H9 (cell line): Measurements from ENCODE around the gene VAV2. TPM values are rescaled to one million over a fixed set of nuclear protein-coding genes. Genes with fewer than 3 reads are reported as not detected.

ENCODE experiments used
- DNase-seq: peaks from one replicate; pipeline ENCODE4 v3.0.0-alpha.2; 2017
- H2AFZ ChIP-seq: one replicate; pipeline ENCODE4 v1.6.1; 2013; ENCODE audit warnings: mild to moderate bottlenecking, low read length, control low read depth, moderate library complexity
- H2AK5ac ChIP-seq: 2 replicates; pipeline ENCODE4 v1.6.1; 2013; ENCODE audit warnings: low read length, control low read depth, mixed read lengths; ENCODE audit not compliant: insufficient read length
- H2BK120ac ChIP-seq: one replicate; pipeline ENCODE4 v1.6.1; 2013; ENCODE audit warnings: low read depth, mild to moderate bottlenecking, low read length, control low read depth, inconsistent platforms; ENCODE audit not compliant: poor library complexity, severe bottlenecking
- H2BK12ac ChIP-seq: 2 replicates; pipeline ENCODE4 v1.6.1; 2013; ENCODE audit warnings: low read length, control low read depth, mixed read lengths, low read depth; ENCODE audit not compliant: insufficient read length
- H2BK15ac ChIP-seq: 2 replicates; pipeline ENCODE4 v1.6.1; 2013; ENCODE audit warnings: low read depth, low read length, control low read depth
- H2BK20ac ChIP-seq: one replicate; pipeline ENCODE4 v1.6.1; 2013; ENCODE audit warnings: low read depth, mild to moderate bottlenecking, low read length, control low read depth, inconsistent platforms; ENCODE audit not compliant: poor library complexity, severe bottlenecking
- H2BK5ac ChIP-seq: 2 replicates; pipeline ENCODE4 v1.6.1; 2013; ENCODE audit warnings: low read length, control low read depth, mixed read lengths; ENCODE audit not compliant: insufficient read length
- H3K14ac ChIP-seq: 2 replicates; pipeline ENCODE4 v1.6.1; 2013; ENCODE audit warnings: low read length, control low read depth; ENCODE audit not compliant: insufficient read depth
- H3K18ac ChIP-seq: 2 replicates; pipeline ENCODE4 v1.6.1; 2013; ENCODE audit warnings: low read depth, mild to moderate bottlenecking, mixed read lengths, low read length, control low read depth; ENCODE audit not compliant: insufficient read length
- H3K23ac ChIP-seq: 2 replicates; pipeline ENCODE4 v1.6.1; 2013; ENCODE audit warnings: low read length, control low read depth, mixed read lengths, low read depth; ENCODE audit not compliant: insufficient read length
- H3K23me2 ChIP-seq: 2 replicates; pipeline ENCODE4 v1.6.1; 2013; ENCODE audit warnings: low read depth, mild to moderate bottlenecking, mixed read lengths, low read length, control low read depth; ENCODE audit not compliant: insufficient read length, poor library complexity, severe bottlenecking
- H3K27ac ChIP-seq: 2 replicates; pipeline ENCODE4 v1.5.1; 2013; ENCODE audit warnings: low read length, control low read depth, mixed read lengths, low read depth; ENCODE audit not compliant: insufficient read length
- H3K27me3 ChIP-seq: 2 replicates; pipeline ENCODE4 v1.6.1; 2013; ENCODE audit warnings: low read length, control low read depth, inconsistent platforms; ENCODE audit not compliant: insufficient read depth
- H3K4ac ChIP-seq: 2 replicates; pipeline ENCODE4 v1.6.1; 2013; ENCODE audit warnings: low read depth, mild to moderate bottlenecking, control low read depth, inconsistent platforms, low read length, moderate library complexity
- H3K4me1 ChIP-seq: 2 replicates; pipeline ENCODE4 v1.6.1; 2013; ENCODE audit warnings: low read length, control low read depth, inconsistent platforms; ENCODE audit not compliant: insufficient read depth
- H3K4me2 ChIP-seq: 2 replicates; pipeline ENCODE4 v1.6.1; 2013; ENCODE audit warnings: low read length, control low read depth, mixed read lengths; ENCODE audit not compliant: insufficient read length, insufficient read depth
- H3K56ac ChIP-seq: 2 replicates; pipeline ENCODE4 v1.6.1; 2013; ENCODE audit warnings: low read depth, mild to moderate bottlenecking, mixed read lengths, low read length, control low read depth; ENCODE audit not compliant: insufficient read length
- H3K79me1 ChIP-seq: 2 replicates; pipeline ENCODE4 v1.6.1; 2013; ENCODE audit warnings: low read depth, mild to moderate bottlenecking, moderate library complexity, low read length, control low read depth, inconsistent platforms; ENCODE audit not compliant: insufficient read depth, poor library complexity, severe bottlenecking
- H3K79me2 ChIP-seq: 2 replicates; pipeline ENCODE4 v1.6.1; 2013; ENCODE audit warnings: low read length, control low read depth, inconsistent platforms; ENCODE audit not compliant: insufficient read depth
- H3K9ac ChIP-seq: 2 replicates; pipeline ENCODE4 v1.6.1; 2013; ENCODE audit warnings: low read length, control low read depth, mixed read lengths; ENCODE audit not compliant: insufficient read length; ENCODE audit errors: extremely low read depth
- H3K9me3 ChIP-seq: one replicate; pipeline ENCODE4 v1.6.1; 2013; ENCODE audit warnings: low read depth, low read length, inconsistent platforms; ENCODE audit not compliant: control insufficient read depth
- H3T11ph ChIP-seq: one replicate; pipeline ENCODE4 v1.6.1; 2013; ENCODE audit warnings: mild to moderate bottlenecking, low read length, control low read depth, inconsistent platforms
- H4K20me1 ChIP-seq: one replicate; pipeline ENCODE4 v1.6.1; 2013; ENCODE audit not compliant: control insufficient read depth, insufficient read length, insufficient read depth
- H4K5ac ChIP-seq: 2 replicates; pipeline ENCODE4 v1.6.1; 2013; ENCODE audit warnings: low read depth, mild to moderate bottlenecking, mixed read lengths, low read length, control low read depth; ENCODE audit not compliant: insufficient read length
- H4K8ac ChIP-seq: replicated peaks from 2 replicates; pipeline ENCODE4 v1.6.1; 2013; ENCODE audit warnings: low read length, control low read depth, mixed read lengths, low read depth; ENCODE audit not compliant: insufficient read length
- H4K91ac ChIP-seq: 2 replicates; pipeline ENCODE4 v1.6.1; 2013; ENCODE audit warnings: low read depth, mild to moderate bottlenecking, moderate library complexity, mixed read lengths, low read length, control low read depth; ENCODE audit not compliant: insufficient read length
- H3K27ac Mint-ChIP-seq, 3 experiments: 2 replicates in 2 of 3; 3 replicates in 1 of 3; pipeline ENCODE4 v1.8.0; 2020 to 2021; ENCODE audit warnings: mixed read lengths in 3 of 3, mild to moderate bottlenecking in 1 of 3, moderate library complexity in 1 of 3
- H3K27me3 Mint-ChIP-seq: 2 replicates; pipeline ENCODE4 v1.8.0; 2021; ENCODE audit warnings: low read depth, mild to moderate bottlenecking, moderate library complexity, mixed read lengths
- H3K36me3 Mint-ChIP-seq, 3 experiments: 2 replicates in 2 of 3; 3 replicates in 1 of 3; pipeline ENCODE4 v1.8.0; 2020 to 2021; ENCODE audit warnings: low read depth in 3 of 3, mixed read lengths in 3 of 3; ENCODE audit not compliant: insufficient read depth in 1 of 3
- H3K4me1 Mint-ChIP-seq, 2 experiments: 2 replicates each; pipeline ENCODE4 v1.8.0; 2020; ENCODE audit warnings: mixed read lengths in 2 of 2
- H3K4me3 Mint-ChIP-seq, 2 experiments: 2 replicates in 1 of 2; 3 replicates in 1 of 2; pipeline ENCODE4 v1.8.0; 2020 to 2021; ENCODE audit warnings: mild to moderate bottlenecking in 2 of 2, mixed read lengths in 2 of 2, moderate library complexity in 1 of 2
- H3K9me3 Mint-ChIP-seq, 2 experiments: 2 replicates in 1 of 2; 3 replicates in 1 of 2; pipeline ENCODE4 v1.8.0; 2020; ENCODE audit warnings: mild to moderate bottlenecking in 2 of 2, mixed read lengths in 2 of 2, moderate library complexity in 1 of 2
- WGBS: extraction: QIAGEN DNeasy Blood & Tissue Kit; methylation state at CpG from one replicate; pipeline ENCODE4 v1.1.7; 2013; ENCODE audit warnings: missing lambda C conversion rate, low lambda C conversion rate, mixed read lengths; ENCODE audit not compliant: insufficient read length; ENCODE audit errors: extremely low coverage; 5-methylcytosine and 5-hydroxymethylcytosine counted together
- total RNA-seq: library from RNA; stranded (reverse); gene quantifications from 2 replicates; pipeline ENCODE4 v1.2.1, GENCODE V29; 2021
- TF ChIP-seq, protein P1 (sequence below): fragments of 200-600 bp; sonication (generic); conservative IDR thresholded peaks from 3 replicates; pipeline ENCODE4 v1.8.0; 2021; ENCODE audit warnings: antibody characterized with exemption, mild to moderate bottlenecking

Gene VAV2
- total RNA-seq, 1 experiment from 2014 or later = 58.7 TPM

DNA sequence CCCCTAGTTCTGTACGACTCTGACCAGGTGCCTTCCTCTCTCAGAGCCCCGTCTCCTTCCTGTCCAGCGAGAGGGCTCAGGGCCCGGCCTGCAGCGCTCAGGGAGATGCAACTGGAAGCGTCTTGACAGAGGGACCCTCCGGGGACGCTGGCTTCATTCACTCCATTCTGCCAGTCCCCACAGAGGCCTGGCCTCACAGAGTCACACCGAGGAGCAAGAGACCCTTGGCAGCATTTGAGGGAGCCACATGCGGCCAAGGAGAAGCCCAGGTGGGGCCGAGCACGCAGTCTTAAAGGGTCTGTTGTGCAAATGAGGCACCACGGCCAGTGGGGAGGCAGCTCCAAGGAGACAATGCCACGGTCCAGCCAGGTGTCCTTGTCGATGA is 167.3 kb downstream of the VAV2 start:
- H3K18ac ChIP-seq = no peak overlapping the region
- no peaks in the 10 kb centered on the region for H3K79me1 ChIP-seq
- TF ChIP-seq, protein P1, sequence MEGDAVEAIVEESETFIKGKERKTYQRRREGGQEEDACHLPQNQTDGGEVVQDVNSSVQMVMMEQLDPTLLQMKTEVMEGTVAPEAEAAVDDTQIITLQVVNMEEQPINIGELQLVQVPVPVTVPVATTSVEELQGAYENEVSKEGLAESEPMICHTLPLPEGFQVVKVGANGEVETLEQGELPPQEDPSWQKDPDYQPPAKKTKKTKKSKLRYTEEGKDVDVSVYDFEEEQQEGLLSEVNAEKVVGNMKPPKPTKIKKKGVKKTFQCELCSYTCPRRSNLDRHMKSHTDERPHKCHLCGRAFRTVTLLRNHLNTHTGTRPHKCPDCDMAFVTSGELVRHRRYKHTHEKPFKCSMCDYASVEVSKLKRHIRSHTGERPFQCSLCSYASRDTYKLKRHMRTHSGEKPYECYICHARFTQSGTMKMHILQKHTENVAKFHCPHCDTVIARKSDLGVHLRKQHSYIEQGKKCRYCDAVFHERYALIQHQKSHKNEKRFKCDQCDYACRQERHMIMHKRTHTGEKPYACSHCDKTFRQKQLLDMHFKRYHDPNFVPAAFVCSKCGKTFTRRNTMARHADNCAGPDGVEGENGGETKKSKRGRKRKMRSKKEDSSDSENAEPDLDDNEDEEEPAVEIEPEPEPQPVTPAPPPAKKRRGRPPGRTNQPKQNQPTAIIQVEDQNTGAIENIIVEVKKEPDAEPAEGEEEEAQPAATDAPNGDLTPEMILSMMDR = no peak
- H3T11ph ChIP-seq = no peak overlapping the region
- Mint-ChIP-seq H3K27ac (no peak overlapping the region), H3K4me3 (no peak overlapping the region), H3K27me3 (no peaks in the 10 kb centered on the region), H3K4me1 (peaks cover 46 to 59% of the 10 kb centered on the region in 2 experiments), H3K9me3 (no peaks in the 10 kb centered on the region), H3K36me3 (peaks cover 0 to 13% (median 10%) of the 10 kb centered on the region in 3 experiments; a peak in 4 of 7 replicates)
- H4K20me1 ChIP-seq = no peaks in the 10 kb centered on the region
- H2BK15ac ChIP-seq = no peak overlapping the region
- H3K14ac ChIP-seq = no peak overlapping the region; the same call in none of the 2 replicates
- H3K4me2 ChIP-seq = no peak overlapping the region
- H2BK5ac ChIP-seq = no peak overlapping the region
- no peaks in the 10 kb centered on the region for H3K23me2 ChIP-seq
- WGBS = no CpG with 5 or more reads among the region's 15 CpGs
- H4K5ac ChIP-seq = no peak overlapping the region
- DNase-seq = no peak
- H3K9ac ChIP-seq = no peak overlapping the region
- H3K27me3 ChIP-seq = no peaks in the 10 kb centered on the region
- no peak overlapping the region for H2BK20ac ChIP-seq
- no peak overlapping the region for H3K4ac ChIP-seq
- H3K79me2 ChIP-seq = no peaks in the 10 kb centered on the region; the same call in 1 of the 2 replicates
- H4K8ac ChIP-seq = no peak overlapping the region
- peaks cover 7% of the 10 kb centered on the region; the same call in 1 of the 2 replicates for H3K4me1 ChIP-seq
- H3K23ac ChIP-seq = no peak overlapping the region
- no peak overlapping the region for H2BK120ac ChIP-seq
- H2AFZ ChIP-seq = no peak overlapping the region
- H3K9me3 ChIP-seq = no peaks in the 10 kb centered on the region
- H2BK12ac ChIP-seq = no peak overlapping the region
- H2AK5ac ChIP-seq = no peak overlapping the region
- H3K27ac ChIP-seq = no peak overlapping the region
- no peak overlapping the region for H3K56ac ChIP-seq
- H4K91ac ChIP-seq = no peak overlapping the region
